NCI-H1436 treated with DMSO at 0.1 percent for 48 hours (cell line): Measurements from ENCODE around the gene RECQL5.

ENCODE experiments used
- DNase-seq: peaks from one replicate; lab custom pipeline; 2025; lab: John Stamatoyannopoulos, UW

The RECQL5 gene

DNA sequence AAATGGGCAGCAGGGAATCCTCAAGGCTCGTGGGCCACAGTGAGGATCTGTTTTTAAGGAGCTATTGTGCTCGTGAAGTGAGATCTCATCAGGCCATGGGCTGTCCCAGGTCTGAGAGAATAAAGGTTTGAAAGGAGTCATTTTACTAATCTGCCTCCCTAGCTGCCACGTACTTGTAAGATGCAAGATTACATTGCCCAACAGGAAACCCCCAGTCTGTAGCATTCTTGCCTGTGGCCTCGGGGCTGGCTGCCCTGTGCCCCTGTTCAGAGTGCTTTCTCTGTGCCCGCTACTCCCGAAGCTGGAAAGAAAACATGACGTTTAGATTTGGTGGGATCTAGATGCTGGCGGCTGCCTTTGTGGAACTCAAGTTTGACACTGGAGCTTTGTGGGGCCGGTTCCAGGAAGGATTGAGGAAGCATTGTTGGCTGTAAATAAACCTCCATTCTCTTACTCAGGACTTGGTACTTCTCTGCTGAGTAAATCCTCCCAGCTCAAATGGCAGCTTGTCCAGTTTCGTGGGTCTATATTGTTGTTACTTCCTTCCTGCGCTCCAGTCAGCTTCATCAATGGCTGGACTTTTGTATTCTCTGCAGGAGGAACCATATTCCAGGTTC is 21.4 kb upstream of the RECQL5 start:
- no peak for DNase-seq

GRCh38 chr17:75685499-75685898 is 18.5 kb upstream of the RECQL5 start:
- no peak for DNase-seq

- no peak for DNase-seq
Observed at GRCh38 chr17:75684924-75685323, 18.0 kb upstream of the RECQL5 start.

DNA sequence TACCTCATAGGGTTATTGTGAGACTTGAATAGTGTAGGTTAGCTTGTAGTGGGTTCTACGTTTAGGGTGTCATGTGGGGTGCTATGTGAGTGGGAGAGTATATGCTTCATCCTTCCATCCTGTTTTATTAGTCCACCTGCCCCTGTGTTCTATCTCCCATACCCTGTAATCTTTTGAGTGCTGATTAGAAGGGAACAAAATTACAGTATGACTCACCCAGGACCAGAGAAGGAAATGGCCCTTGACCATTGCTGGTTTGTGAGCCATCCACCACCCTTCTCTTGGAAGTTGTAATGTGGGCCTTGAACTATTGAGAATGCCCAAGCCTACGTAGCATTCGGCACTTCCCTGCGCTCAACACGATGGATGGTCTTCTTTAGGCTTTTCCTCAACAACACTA is 17.3 kb upstream of the RECQL5 start:
- DNase-seq: no peak

GRCh38 chr17:75683583-75683982 is 16.6 kb upstream of the RECQL5 start:
- no peak for DNase-seq

- no peak for DNase-seq
Observed at GRCh38 chr17:75681289-75681688, 14.3 kb upstream of the RECQL5 start.

DNA sequence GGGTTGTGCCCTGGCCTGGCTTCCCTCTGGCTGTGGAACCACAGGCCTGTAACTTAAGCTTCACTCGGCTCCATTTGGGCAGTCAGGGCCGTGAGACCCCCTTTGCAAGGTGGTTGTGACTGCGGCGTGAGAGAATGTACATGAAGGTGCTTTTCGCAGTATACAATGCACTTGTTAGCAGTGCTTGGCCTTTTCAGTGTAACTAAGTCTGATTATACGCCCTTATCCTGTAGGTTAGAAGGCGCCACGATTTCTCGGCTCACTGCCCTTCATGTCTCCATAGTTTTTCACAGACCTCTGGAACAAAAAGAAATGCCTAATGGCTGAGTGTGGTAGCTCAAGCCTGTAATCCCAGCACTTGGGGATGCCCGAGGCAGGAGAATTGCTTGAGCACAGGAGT is 13.5 kb upstream of the RECQL5 start:
- no peak for DNase-seq

DNA sequence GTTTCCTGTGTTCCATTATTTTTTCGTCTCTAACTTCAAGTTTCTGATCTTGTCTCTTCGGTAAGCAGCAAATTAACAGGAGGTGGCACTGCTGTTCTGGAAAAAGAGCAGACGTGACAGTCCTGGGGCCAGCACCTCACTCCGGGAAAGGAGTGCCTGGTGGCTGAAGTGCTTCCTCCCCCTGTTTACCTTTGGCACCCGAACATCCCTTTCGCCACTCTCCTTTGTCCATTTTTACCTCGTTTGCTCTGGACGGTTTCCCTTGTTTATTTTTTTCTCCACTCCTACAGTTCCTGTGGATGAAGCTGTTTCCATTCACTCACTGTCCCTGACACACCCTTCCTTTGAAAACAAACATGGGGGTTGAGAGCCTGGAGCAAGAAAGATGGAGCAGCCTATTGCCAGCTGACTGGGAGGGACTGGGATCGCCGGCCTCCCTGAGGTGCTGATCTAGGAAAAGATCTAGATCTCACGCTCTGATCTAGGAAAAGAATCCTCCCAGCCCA is 12.8 kb upstream of the RECQL5 start:
- no peak for DNase-seq

DNA sequence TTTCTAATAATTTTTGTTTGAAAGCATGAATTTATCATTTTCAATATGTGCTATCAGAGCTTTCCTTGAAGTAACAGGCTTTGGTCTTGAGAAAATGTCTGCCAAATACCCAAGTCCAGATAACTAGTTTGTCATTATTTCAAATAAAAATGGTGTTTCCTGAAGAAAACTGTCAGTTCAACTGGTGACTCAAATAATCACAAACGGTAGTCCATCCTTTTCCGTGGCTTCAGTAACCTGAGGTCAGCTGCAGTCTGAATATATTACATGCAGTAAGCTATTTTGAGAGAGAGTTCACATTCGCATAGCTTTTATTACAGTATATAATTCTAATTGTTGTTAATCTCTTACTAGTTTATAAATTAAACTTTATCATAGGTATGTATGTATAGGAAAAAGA is 9.5 kb upstream of the RECQL5 start:
- no peak for DNase-seq

- no peak for DNase-seq
Observed at GRCh38 chr17:75673487-75673886, 6.5 kb upstream of the RECQL5 start.

- no peak for DNase-seq
Observed at GRCh38 chr17:75672011-75672410, 5.1 kb upstream of the RECQL5 start.

- DNase-seq: no peak
Observed at GRCh38 chr17:75670868-75671267, 3.9 kb upstream of the RECQL5 start.

DNA sequence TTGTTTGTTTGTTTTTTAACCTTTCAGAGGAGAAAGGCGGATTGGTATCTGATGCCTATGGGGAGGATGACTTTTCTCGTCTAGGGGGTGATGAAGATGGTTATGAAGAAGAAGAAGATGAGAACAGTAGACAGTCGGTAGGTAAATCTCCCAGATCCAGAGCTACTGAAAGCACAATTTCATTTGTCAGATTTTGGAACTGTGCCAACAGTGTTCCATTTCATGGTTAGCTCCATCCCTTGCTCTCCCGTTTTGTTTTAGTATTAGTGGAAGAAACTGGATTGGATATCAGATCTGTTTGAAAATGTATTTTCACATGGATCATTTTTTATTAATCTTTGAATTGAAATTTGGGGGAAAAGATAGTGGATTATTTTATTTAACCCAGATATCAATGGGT is 1.5 kb upstream of the RECQL5 start:
- DNase-seq: no peak

- no peak for DNase-seq
Observed at GRCh38 chr17:75667825-75668224, 871 bp upstream of the RECQL5 start.

- DNase-seq: no peak
Observed at GRCh38 chr17:75665981-75666380, 973 bp downstream of the RECQL5 start.

- DNase-seq: no peak
Observed at GRCh38 chr17:75664099-75664549, 2.8 kb downstream of the RECQL5 start.

DNA sequence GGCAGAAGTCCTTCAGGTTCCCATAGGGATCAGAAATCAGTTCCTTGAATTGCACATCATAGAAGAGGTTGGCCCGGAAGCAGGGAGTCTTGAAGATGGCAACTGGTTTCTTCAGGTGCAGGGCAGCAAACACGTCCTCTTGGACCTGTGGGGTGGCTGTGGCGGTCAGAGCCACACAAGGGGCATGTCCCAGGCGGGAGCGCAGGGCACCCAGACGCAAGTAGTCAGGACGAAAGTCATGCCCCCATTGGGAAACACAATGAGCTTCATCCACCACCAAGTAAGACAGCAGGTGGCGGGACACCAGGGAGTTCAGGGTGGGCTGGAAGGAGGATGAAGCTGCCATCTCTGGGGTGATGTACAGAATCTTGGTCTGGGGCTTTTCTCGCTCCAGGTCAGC is 4.4 kb downstream of the RECQL5 start:
- no peak for DNase-seq

DNA sequence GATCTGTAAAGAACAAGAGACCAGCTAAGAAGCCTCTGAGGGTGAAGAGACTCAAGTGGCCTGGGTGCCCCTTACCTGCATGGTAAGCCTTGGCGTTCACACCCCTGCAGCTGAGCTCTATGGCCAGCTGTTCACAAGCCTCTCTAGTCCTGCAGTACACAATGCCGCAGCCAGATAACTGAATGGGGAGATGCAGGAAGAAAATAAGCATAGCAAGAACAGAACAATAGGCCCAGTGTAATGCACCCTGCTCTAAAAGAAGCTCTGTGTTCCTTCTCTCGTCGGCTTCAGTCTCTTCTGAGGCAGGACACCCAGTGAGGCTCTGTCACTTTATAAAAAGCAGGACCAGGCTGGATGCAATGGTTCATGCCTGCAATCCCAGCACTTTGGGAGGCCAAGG is 5.4 kb downstream of the RECQL5 start:
- DNase-seq: no peak

DNA sequence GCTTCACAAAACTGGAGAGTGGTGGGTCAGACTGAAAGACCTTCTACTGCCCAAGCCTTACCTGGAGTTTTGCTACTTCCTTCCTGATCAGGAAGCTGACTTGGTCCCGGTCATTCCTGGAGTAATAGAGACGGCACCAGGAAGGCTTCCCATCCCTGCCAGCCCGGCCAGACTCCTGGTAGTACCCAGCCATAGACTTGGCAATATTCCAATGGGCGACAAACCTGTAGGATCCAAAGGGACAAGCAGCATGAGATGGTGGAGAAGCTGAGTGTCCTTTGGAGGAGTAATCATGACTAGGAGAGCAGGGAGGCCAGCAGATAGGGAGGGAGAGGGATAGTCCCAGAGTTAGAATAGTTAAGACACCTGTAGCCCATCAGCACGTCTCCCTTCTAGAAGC is 8.7 kb downstream of the RECQL5 start:
- no peak for DNase-seq

- no peak for DNase-seq
Observed at GRCh38 chr17:75654176-75654575, 12.8 kb downstream of the RECQL5 start.

- DNase-seq: no peak
Observed at GRCh38 chr17:75652934-75653549, 13.9 kb downstream of the RECQL5 start.

DNA sequence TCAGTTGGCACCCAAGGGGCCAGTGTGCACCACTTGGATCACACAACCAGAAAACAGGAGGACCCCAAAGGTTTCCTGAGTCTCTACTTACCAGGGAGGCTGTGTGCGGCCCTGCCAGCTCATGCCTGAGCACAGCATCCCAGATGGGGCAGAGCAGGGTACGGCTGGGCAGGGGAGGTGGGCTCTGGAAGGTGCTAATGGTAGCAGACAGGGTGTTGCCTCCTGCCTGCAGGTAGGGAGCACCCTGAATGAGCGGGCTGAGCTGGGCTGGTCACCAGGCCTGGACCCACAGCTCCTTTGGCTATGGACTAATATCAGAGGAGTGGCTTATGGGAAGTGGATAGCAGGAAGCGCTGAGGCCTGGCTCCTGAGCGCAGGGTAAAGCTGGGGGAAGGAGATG is 14.6 kb downstream of the RECQL5 start:
- DNase-seq: no peak

DNA sequence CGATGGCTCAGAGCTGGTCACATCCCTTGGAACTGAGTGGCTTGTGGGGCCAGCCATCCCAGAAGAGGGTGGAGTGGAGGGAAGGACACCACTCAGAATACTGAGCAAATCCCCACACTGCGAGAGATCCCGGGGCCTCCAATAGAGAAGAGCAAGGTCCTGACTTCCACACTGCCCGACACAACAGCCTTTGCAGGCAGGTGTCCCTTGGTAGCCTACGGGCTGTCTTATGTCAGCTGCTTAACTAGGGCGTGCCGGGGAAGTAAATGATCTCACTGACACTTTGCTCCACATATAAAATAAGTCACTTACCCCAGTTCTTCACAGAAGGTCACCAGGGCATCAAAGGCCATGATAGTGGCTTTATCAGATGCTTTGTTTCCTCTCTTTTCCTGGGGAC is 16.1 kb downstream of the RECQL5 start:
- no peak for DNase-seq

DNA sequence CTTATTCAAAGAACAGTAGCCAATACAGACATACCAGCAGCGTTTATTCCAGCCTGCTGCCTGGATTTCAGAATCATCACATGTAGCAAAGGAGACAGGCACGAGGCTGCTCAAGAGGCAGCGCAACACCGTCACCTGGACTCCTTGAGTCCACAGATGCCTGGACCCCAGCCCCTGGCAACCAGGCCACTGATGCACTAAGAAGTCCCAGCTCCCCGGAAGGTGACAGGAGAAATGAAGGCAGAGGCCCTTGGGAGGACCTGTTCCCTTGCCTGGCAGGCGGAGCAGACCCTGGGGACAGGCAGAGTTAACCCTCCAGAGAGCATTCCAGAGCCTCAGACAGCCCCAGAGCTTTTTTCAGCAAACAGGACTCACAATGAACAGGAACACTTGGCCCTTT is 17.3 kb downstream of the RECQL5 start:
- no peak for DNase-seq
